ENCODE data around the gene CNTN5. TPM values are rescaled to one million over a fixed set of nuclear protein-coding genes. Genes with fewer than 3 reads are reported as not detected.

CNTN5 gene
- total RNA-seq, 2 donors from 2014 or later, result not detected

- Mint-ChIP-seq H3K27ac (no peak overlapping the region), H3K4me1 (ENCODE audit: low read depth in 2 of 2) (no peaks in the 10 kb centered on the region), H3K36me3 (peaks cover 16% of the 10 kb centered on the region), H3K4me3 (no peak overlapping the region), H3K27me3 (no peaks in the 10 kb centered on the region), H3K9me3 (peaks cover 27% of the 10 kb centered on the region)
- DNase-seq (ENCODE audit: low spot score) (no peak), ATAC-seq (no peak)
These were observed 666.6 kb downstream of the CNTN5 start for GRCh38 chr11:99687320-99687719.

GRCh38 chr11:99693941-99694492, 673.3 kb downstream of the CNTN5 start:
- H3K27me3 Mint-ChIP-seq, result no peaks in the 10 kb centered on the region
- ATAC-seq (no peak), DNase-seq (ENCODE audit: low spot score) (no peak)
- H3K4me3 Mint-ChIP-seq, result no peak overlapping the region
- H3K36me3 Mint-ChIP-seq, result peaks cover 24% of the 10 kb centered on the region
- no peaks in the 10 kb centered on the region for H3K4me1 Mint-ChIP-seq (ENCODE audit: low read depth in 2 of 2)
- peaks cover 29% of the 10 kb centered on the region for H3K9me3 Mint-ChIP-seq
- no peak overlapping the region for H3K27ac Mint-ChIP-seq

- Mint-ChIP-seq H3K9me3 (peaks cover 23% of the 10 kb centered on the region), H3K27ac (no peak overlapping the region), H3K27me3 (no peaks in the 10 kb centered on the region), H3K36me3 (peaks cover 19% of the 10 kb centered on the region), H3K4me1 (ENCODE audit: low read depth in 2 of 2) (no peaks in the 10 kb centered on the region), H3K4me3 (no peak overlapping the region)
- DNase-seq (ENCODE audit: low spot score), result no peak
- no peak for ATAC-seq
These were observed 674.4 kb downstream of the CNTN5 start for GRCh38 chr11:99695106-99695505.

GRCh38 chr11:99706848-99707247, 686.1 kb downstream of the CNTN5 start:
- Mint-ChIP-seq H3K27me3 (no peaks in the 10 kb centered on the region), H3K9me3 (peaks cover 8% of the 10 kb centered on the region), H3K36me3 (no peaks in the 10 kb centered on the region), H3K4me3 (no peak overlapping the region), H3K4me1 (ENCODE audit: low read depth in 2 of 2) (no peaks in the 10 kb centered on the region), H3K27ac (no peak overlapping the region)
- DNase-seq (ENCODE audit: low spot score) (no peak), ATAC-seq (no peak)

- no peaks in the 10 kb centered on the region for H3K4me1 Mint-ChIP-seq (ENCODE audit: low read depth in 2 of 2)
- H3K36me3 Mint-ChIP-seq, result peaks cover 8% of the 10 kb centered on the region
- ATAC-seq (no peak), DNase-seq (ENCODE audit: low spot score) (no peak)
- H3K4me3 Mint-ChIP-seq, result no peak overlapping the region
- H3K9me3 Mint-ChIP-seq, result peaks cover 8% of the 10 kb centered on the region
- no peak overlapping the region for H3K27ac Mint-ChIP-seq
- no peaks in the 10 kb centered on the region for H3K27me3 Mint-ChIP-seq
These were observed 688.4 kb downstream of the CNTN5 start for GRCh38 chr11:99708928-99709672.

GRCh38 chr11:99716302-99716701, 695.6 kb downstream of the CNTN5 start:
- Mint-ChIP-seq H3K27ac (no peak overlapping the region), H3K36me3 (peaks cover 12% of the 10 kb centered on the region), H3K4me1 (ENCODE audit: low read depth in 2 of 2) (no peaks in the 10 kb centered on the region), H3K27me3 (no peaks in the 10 kb centered on the region), H3K4me3 (no peak overlapping the region), H3K9me3 (peaks cover 11% of the 10 kb centered on the region)
- DNase-seq (ENCODE audit: low spot score) (no peak), ATAC-seq (no peak)

GRCh38 chr11:99718291-99718690, 697.5 kb downstream of the CNTN5 start:
- ATAC-seq, result no peak
- Mint-ChIP-seq H3K9me3 (peaks cover 13% of the 10 kb centered on the region), H3K27ac (no peak overlapping the region), H3K4me1 (ENCODE audit: low read depth in 2 of 2) (no peaks in the 10 kb centered on the region), H3K4me3 (no peak overlapping the region), H3K27me3 (no peaks in the 10 kb centered on the region), H3K36me3 (peaks cover 6% of the 10 kb centered on the region)
- no peak for DNase-seq (ENCODE audit: low spot score)

- H3K27me3 Mint-ChIP-seq, result no peaks in the 10 kb centered on the region
- ATAC-seq, result no peak
- no peaks in the 10 kb centered on the region for H3K4me1 Mint-ChIP-seq (ENCODE audit: low read depth in 2 of 2)
- no peak overlapping the region for H3K27ac Mint-ChIP-seq
- peaks cover 6% of the 10 kb centered on the region for H3K36me3 Mint-ChIP-seq
- H3K9me3 Mint-ChIP-seq, result peaks cover 13% of the 10 kb centered on the region
- H3K4me3 Mint-ChIP-seq, result no peak overlapping the region
- DNase-seq (ENCODE audit: low spot score), result no peak
These were observed 718.8 kb downstream of the CNTN5 start for GRCh38 chr11:99739464-99740089.

GRCh38 chr11:99742501-99742900, 721.8 kb downstream of the CNTN5 start:
- DNase-seq (ENCODE audit: low spot score) (no peak), ATAC-seq (no peak)
- no peaks in the 10 kb centered on the region for H3K4me1 Mint-ChIP-seq (ENCODE audit: low read depth in 2 of 2)
- no peak overlapping the region for H3K27ac Mint-ChIP-seq
- H3K36me3 Mint-ChIP-seq, result no peaks in the 10 kb centered on the region
- H3K9me3 Mint-ChIP-seq, result peaks cover 7% of the 10 kb centered on the region
- H3K27me3 Mint-ChIP-seq, result no peaks in the 10 kb centered on the region
- H3K4me3 Mint-ChIP-seq, result no peak overlapping the region

- H3K4me3 Mint-ChIP-seq, result no peak overlapping the region
- no peak for DNase-seq (ENCODE audit: low spot score)
- no peaks in the 10 kb centered on the region for H3K27me3 Mint-ChIP-seq
- peaks cover 18% of the 10 kb centered on the region for H3K9me3 Mint-ChIP-seq
- no peaks in the 10 kb centered on the region for H3K4me1 Mint-ChIP-seq (ENCODE audit: low read depth in 2 of 2)
- H3K36me3 Mint-ChIP-seq, result no peaks in the 10 kb centered on the region
- ATAC-seq, result no peak
- no peak overlapping the region for H3K27ac Mint-ChIP-seq
These were observed 739.0 kb downstream of the CNTN5 start for GRCh38 chr11:99759787-99760186.

- Mint-ChIP-seq H3K27me3 (no peaks in the 10 kb centered on the region), H3K9me3 (peaks cover 3% of the 10 kb centered on the region), H3K4me3 (no peak overlapping the region), H3K27ac (no peak overlapping the region), H3K36me3 (no peaks in the 10 kb centered on the region), H3K4me1 (ENCODE audit: low read depth in 2 of 2) (no peaks in the 10 kb centered on the region)
- no peak for DNase-seq (ENCODE audit: low spot score)
- no peak for ATAC-seq
These were observed 746.1 kb downstream of the CNTN5 start for GRCh38 chr11:99766811-99767210.

GRCh38 chr11:99773646-99774045, 752.9 kb downstream of the CNTN5 start:
- DNase-seq (ENCODE audit: low spot score), result no peak
- H3K4me3 Mint-ChIP-seq, result no peak overlapping the region
- peaks cover 6% of the 10 kb centered on the region for H3K9me3 Mint-ChIP-seq
- no peak overlapping the region for H3K27ac Mint-ChIP-seq
- H3K27me3 Mint-ChIP-seq, result no peaks in the 10 kb centered on the region
- no peak for ATAC-seq
- no peaks in the 10 kb centered on the region for H3K36me3 Mint-ChIP-seq
- H3K4me1 Mint-ChIP-seq (ENCODE audit: low read depth in 2 of 2), result no peaks in the 10 kb centered on the region

GRCh38 chr11:99781074-99781473, 760.3 kb downstream of the CNTN5 start:
- Mint-ChIP-seq H3K4me1 (ENCODE audit: low read depth in 2 of 2) (no peaks in the 10 kb centered on the region), H3K36me3 (peaks cover 14% of the 10 kb centered on the region), H3K9me3 (peaks cover 8% of the 10 kb centered on the region), H3K27ac (no peak overlapping the region), H3K27me3 (no peaks in the 10 kb centered on the region), H3K4me3 (no peak overlapping the region)
- ATAC-seq, result no peak
- no peak for DNase-seq (ENCODE audit: low spot score)

GRCh38 chr11:99791354-99791753, 770.6 kb downstream of the CNTN5 start:
- Mint-ChIP-seq H3K36me3 (peaks cover 8% of the 10 kb centered on the region), H3K4me3 (no peak overlapping the region), H3K4me1 (ENCODE audit: low read depth in 2 of 2) (no peaks in the 10 kb centered on the region), H3K9me3 (peaks cover 38% of the 10 kb centered on the region), H3K27me3 (no peaks in the 10 kb centered on the region), H3K27ac (no peak overlapping the region)
- no peak for DNase-seq (ENCODE audit: low spot score)
- no peak for ATAC-seq

All from natural killer cell treated with Interleukin-12 subunit alpha and Interleukin-12 subunit beta and Interleukin-15 and Interleukin-18, amount 100 ng/mL, for 72 hours (primary cell).